Measurements from ENCODE around the gene SOX21. TPM values are rescaled to one million over a fixed set of nuclear protein-coding genes. Genes with fewer than 3 reads are reported as not detected.
"Not testable (repeated sequence)": the region's sequence is repeated elsewhere in the genome, so short reads cannot be mapped to it uniquely, and the experiment has no call there.

The SOX21 gene
- not detected in 2 replicates for total RNA-seq (2014; rRNA removed; shearing (Covaris generic))

GRCh38 chr13:94712287-94712811, at the start of gene SOX21:
TSS of gene SOX21 (minus strand) at chr13:94712545. CDS start at chr13:94712049, 496 bp downstream.
- no peak for DNase-seq (ENCODE audit: low spot score)

- no peak for DNase-seq (ENCODE audit: low spot score)
These were observed 49.1 kb upstream of the SOX21 start for GRCh38 chr13:94761407-94761806.

GRCh38 chr13:94759120-94759728, 46.9 kb upstream of the SOX21 start:
- DNase-seq (ENCODE audit: low spot score) = no peak

GRCh38 chr13:94758436-94758960, 46.2 kb upstream of the SOX21 start:
- no peak for DNase-seq (ENCODE audit: low spot score)

- no peak for DNase-seq (ENCODE audit: low spot score)
These were observed 41.0 kb upstream of the SOX21 start for GRCh38 chr13:94753327-94753726.

- DNase-seq (ENCODE audit: low spot score) = no peak
These were observed 36.8 kb upstream of the SOX21 start for GRCh38 chr13:94749162-94749561.

- no peak for DNase-seq (ENCODE audit: low spot score)
These were observed 26.9 kb upstream of the SOX21 start for GRCh38 chr13:94739235-94739634.

GRCh38 chr13:94731028-94731427, 18.7 kb upstream of the SOX21 start:
- DNase-seq (ENCODE audit: low spot score) = no peak

- not testable (repeated sequence) for DNase-seq (ENCODE audit: low spot score)
These were observed 17.6 kb upstream of the SOX21 start for GRCh38 chr13:94729941-94730340.

GRCh38 chr13:94726425-94726824, 14.1 kb upstream of the SOX21 start:
- DNase-seq (ENCODE audit: low spot score) = no peak

- no peak for DNase-seq (ENCODE audit: low spot score)
These were observed 10.4 kb upstream of the SOX21 start for GRCh38 chr13:94722609-94723345.

GRCh38 chr13:94718697-94719096, 6.4 kb upstream of the SOX21 start:
- DNase-seq (ENCODE audit: low spot score) = not testable (repeated sequence)

- DNase-seq (ENCODE audit: low spot score) = no peak
These were observed 5.6 kb upstream of the SOX21 start for GRCh38 chr13:94717916-94718315.

- peak; percentile 22 for DNase-seq (ENCODE audit: low spot score)
These were observed 3.7 kb upstream of the SOX21 start for GRCh38 chr13:94716016-94716415.

GRCh38 chr13:94713561-94714182, 1.3 kb upstream of the SOX21 start:
- no peak for DNase-seq (ENCODE audit: low spot score)

GRCh38 chr13:94712812-94713560, 641 bp upstream of the SOX21 start:
- no peak for DNase-seq (ENCODE audit: low spot score)

- DNase-seq (ENCODE audit: low spot score) = no peak
These were observed 621 bp downstream of the SOX21 start for GRCh38 chr13:94711561-94712286.

GRCh38 chr13:94710881-94711560, 1.3 kb downstream of the SOX21 start:
- no peak for DNase-seq (ENCODE audit: low spot score)

GRCh38 chr13:94710065-94710781, 2.1 kb downstream of the SOX21 start:
- DNase-seq (ENCODE audit: low spot score) = no peak

Data from HT-29 (cell line).